Fibroblast of the aortic adventitia (primary cell): ENCODE measurements around the gene CLEC3B. TPM values are rescaled to one million over a fixed set of nuclear protein-coding genes. Genes with fewer than 3 reads are reported as not detected.
"Not testable (repeated sequence)": the region's sequence is repeated elsewhere in the genome, so short reads cannot be mapped to it uniquely, and the experiment has no call there.

Experiments used
- DNase-seq: peaks from one replicate; pipeline ENCODE4 v3.0.0-alpha.2; 2010; ENCODE audit warnings: low read depth
- H3K4me3 ChIP-seq: 2 replicates; pipeline ENCODE4 v1.5.1; 2011; ENCODE audit warnings: low read depth, mild to moderate bottlenecking, control low read depth, low read length, moderate library complexity
- CTCF ChIP-seq: IDR thresholded peaks from 2 replicates; pipeline ENCODE4 v1.5.1; 2011; ENCODE audit warnings: mild to moderate bottlenecking, low read length, control low read depth, inconsistent platforms; ENCODE audit not compliant: insufficient read depth
- total RNA-seq: library from RNA; depleted of rRNA; stranded (reverse); fragments of >200 nt; gene quantifications from 2 replicates; pipeline ENCODE4 v1.2.3, GENCODE V29; 2012; ENCODE audit warnings: low replicate concordance

The CLEC3B gene
- total RNA-seq, 1 donor, result 12.4 TPM

DNA sequence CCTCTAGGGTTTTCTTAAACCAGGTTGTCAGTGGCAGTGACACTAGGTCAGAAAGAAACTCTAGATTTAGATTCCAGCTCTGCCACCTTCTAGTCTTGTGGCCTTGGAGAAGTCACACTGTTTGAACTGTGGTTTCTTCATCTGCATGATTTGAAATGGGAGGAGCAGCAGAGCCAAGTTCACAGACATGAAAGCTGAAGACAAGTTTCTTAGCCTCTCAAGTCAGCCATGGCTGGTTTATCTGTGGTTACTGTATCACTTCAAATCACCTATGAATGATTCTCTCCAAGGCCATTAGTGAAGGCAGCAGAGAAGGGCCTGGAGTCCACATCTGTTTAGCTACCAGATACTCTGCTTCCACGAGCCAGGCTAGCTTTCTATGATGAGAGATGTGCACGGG lies 15.6 kb downstream of the CLEC3B start:
- no peak for TF ChIP-seq CTCF
- no peak overlapping the region for H3K4me3 ChIP-seq
- no peak for DNase-seq

DNA sequence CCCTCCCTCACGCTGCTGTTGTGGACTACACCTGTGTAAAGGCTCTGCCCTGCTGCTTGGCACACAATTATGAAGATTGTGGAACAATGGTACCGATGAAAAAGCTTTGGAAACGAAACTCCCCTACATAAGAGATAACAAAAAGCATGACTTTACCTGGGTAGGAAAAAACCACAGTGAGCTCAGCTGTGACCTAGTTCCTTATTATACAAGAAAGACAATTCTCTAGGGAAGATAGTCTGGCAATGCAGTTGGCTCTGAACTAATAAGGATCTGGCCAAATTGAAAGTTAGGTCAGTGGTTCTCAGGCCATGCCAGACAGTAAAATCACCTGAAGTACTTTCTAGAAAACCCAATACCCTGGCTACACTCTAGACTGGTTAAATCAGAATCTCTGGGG lies 16.1 kb downstream of the CLEC3B start:
- no peak for TF ChIP-seq CTCF
- H3K4me3 ChIP-seq, result no peak overlapping the region
- DNase-seq, result peak; percentile 43

DNA sequence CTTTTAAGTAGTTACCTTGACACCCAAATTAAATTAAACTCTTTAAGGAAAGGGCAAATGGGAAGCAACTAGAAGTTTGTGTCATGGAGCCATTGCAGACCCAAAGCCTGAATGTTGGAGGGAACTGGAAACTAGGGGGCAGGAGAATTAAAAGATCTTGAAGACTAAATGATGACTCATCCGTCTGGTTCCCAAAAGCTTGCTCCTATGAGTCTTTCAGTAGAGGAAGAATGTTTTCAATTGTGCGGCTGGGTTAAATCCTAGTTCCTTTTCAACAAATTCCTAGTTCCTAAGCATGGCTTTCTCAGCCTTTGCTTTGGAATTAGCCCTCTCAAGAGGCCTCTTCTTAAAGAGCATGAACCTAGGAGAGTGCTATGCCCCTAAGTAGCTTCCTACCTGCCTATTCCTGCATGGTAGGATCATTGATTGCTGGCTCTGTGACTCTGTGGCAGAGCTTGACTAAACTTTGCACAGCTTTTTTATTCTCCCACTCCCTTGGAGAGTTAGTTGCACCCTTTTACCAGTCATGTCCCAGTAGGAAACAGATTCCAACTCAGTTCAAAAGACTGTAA lies 17.7 kb downstream of the CLEC3B start:
- peak; percentile 93 for DNase-seq
- TF ChIP-seq CTCF, result peak; percentile 54
- no peak overlapping the region for H3K4me3 ChIP-seq

DNA sequence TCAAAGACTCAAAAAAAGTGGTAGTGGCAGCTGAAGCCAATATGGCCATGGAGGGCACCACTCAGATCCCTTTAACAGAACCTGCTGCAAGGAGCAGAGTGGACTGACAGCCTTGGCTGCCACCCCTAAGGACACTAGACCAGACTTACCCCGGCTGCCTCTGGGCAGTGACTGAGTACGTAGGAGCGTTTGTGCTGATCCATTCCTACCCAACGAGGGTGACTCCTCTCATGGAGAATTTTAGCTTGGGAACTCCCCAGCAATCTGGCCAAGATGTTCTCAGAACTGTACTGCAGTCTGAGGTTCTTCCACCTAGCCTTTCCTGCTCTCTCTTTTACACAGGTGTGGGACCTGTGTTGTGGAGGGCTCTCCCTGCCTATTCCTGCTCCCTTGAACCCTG lies 22.1 kb downstream of the CLEC3B start:
- no peak overlapping the region for H3K4me3 ChIP-seq
- TF ChIP-seq CTCF, result no peak
- DNase-seq, result peak; percentile 47

DNA sequence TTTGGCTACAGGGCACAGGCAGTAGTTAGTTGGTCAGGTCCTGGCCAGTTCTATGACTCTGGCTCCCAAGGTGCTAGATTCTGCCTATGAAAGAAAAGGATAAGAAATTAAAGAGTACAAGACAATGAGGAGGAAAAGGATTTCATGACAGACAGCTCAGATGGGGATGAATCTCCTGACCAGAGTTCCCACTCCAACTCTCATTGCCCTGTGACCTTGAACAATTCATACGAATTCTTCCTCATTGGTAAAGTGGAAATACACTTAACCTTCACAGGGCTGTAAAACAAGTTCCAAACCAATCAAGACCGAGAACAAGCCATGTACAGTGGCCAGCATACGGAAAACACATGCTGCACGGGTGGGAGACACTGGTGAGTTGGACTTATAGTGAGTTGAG lies 23.7 kb downstream of the CLEC3B start:
- DNase-seq, result no peak
- H3K4me3 ChIP-seq, result no peak overlapping the region
- TF ChIP-seq CTCF, result no peak

- TF ChIP-seq CTCF, result no peak
- no peak overlapping the region for H3K4me3 ChIP-seq
- no peak for DNase-seq
These were observed 25.6 kb downstream of the CLEC3B start for GRCh38 chr3:45051685-45052084.

DNA sequence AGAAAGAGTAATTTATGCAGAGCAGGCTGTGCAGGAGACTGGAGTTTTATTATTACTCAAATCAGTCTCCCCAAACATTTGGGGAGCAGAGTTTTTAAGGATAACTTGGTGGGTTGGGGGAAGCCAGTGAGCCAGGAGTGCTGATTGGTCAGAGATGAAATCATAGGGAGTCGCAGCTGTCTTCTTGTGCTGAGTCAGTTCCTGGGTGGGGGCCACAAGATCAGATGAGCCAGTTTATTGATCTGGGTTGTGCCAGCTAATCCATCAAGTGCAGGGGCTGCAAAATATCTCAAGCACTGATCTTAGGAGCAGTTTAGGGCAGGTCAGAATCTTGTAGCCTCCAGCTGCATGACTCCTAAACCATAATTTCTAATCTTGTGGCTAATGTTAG lies 27.7 kb downstream of the CLEC3B start:
- not testable (repeated sequence) for H3K4me3 ChIP-seq, DNase-seq
